Activated CD4-positive, alpha-beta memory T cell treated with anti-CD3 and anti-CD28 coated beads for 36 hours (primary cell): ENCODE results near the gene TECTA. TPM values are rescaled to one million over a fixed set of nuclear protein-coding genes. Genes with fewer than 3 reads are reported as not detected.

Experiments
- CTCF ChIA-PET: fragments of 350-600 bp; sonication (Branson Sonifier 250); formaldehyde crosslinking; loops from one replicate; lab custom pipeline; 2021; ENCODE audit warnings: antibody characterized with exemption, inconsistent platforms; lab: Charles Lee
- POLR2A ChIA-PET: fragments of 350-600 bp; sonication (Branson Sonifier 250); formaldehyde crosslinking; loops from one replicate; lab custom pipeline; 2021; ENCODE audit warnings: antibody characterized with exemption; lab: Charles Lee
- DNase-seq: peaks from one replicate; pipeline ENCODE4 v3.0.0-alpha.2; 2020
- H3K27ac Mint-ChIP-seq: one replicate; pipeline ENCODE4 v1.8.0; 2021; ENCODE audit warnings: mixed read lengths
- H3K27me3 Mint-ChIP-seq: one replicate; pipeline ENCODE4 v1.8.0; 2021; ENCODE audit warnings: mixed read lengths
- H3K36me3 Mint-ChIP-seq: one replicate; pipeline ENCODE4 v1.8.0; 2021; ENCODE audit warnings: mixed read lengths
- H3K4me1 Mint-ChIP-seq: one replicate; pipeline ENCODE4 v1.8.0; 2021; ENCODE audit warnings: low read depth, mixed read lengths
- H3K4me3 Mint-ChIP-seq: one replicate; pipeline ENCODE4 v1.8.0; 2021; ENCODE audit warnings: mild to moderate bottlenecking, mixed read lengths
- H3K9me3 Mint-ChIP-seq: one replicate; pipeline ENCODE4 v1.8.0; 2021; ENCODE audit warnings: mixed read lengths
- intact Hi-C: fragments of 100-400 bp; cut with micrococcal nuclease; formaldehyde crosslinking; loops from one replicate; pipeline ENCODE4 v1.15.1; 2023
- total RNA-seq, 2 experiments: library from RNA; stranded (reverse); gene quantifications; one replicate each; pipeline ENCODE4 v1.2.3, GENCODE V29; 2021

TECTA gene, protein sequence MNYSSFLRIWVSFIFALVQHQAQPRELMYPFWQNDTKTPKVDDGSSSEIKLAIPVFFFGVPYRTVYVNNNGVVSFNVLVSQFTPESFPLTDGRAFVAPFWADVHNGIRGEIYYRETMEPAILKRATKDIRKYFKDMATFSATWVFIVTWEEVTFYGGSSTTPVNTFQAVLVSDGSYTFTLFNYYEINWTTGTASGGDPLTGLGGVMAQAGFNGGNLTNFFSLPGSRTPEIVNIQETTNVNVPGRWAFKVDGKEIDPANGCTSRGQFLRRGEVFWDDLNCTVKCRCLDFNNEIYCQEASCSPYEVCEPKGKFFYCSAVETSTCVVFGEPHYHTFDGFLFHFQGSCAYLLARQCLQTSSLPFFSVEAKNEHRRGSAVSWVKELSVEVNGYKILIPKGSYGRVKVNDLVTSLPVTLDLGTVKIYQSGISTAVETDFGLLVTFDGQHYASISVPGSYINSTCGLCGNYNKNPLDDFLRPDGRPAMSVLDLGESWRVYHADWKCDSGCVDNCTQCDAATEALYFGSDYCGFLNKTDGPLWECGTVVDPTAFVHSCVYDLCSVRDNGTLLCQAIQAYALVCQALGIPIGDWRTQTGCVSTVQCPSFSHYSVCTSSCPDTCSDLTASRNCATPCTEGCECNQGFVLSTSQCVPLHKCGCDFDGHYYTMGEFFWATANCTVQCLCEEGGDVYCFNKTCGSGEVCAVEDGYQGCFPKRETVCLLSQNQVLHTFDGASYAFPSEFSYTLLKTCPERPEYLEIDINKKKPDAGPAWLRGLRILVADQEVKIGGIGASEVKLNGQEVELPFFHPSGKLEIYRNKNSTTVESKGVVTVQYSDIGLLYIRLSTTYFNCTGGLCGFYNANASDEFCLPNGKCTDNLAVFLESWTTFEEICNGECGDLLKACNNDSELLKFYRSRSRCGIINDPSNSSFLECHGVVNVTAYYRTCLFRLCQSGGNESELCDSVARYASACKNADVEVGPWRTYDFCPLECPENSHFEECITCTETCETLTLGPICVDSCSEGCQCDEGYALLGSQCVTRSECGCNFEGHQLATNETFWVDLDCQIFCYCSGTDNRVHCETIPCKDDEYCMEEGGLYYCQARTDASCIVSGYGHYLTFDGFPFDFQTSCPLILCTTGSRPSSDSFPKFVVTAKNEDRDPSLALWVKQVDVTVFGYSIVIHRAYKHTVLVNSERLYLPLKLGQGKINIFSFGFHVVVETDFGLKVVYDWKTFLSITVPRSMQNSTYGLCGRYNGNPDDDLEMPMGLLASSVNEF (N-terminal part only)
- under 1 TPM; 0.17 to 0.19 TPM for total RNA-seq

DNA sequence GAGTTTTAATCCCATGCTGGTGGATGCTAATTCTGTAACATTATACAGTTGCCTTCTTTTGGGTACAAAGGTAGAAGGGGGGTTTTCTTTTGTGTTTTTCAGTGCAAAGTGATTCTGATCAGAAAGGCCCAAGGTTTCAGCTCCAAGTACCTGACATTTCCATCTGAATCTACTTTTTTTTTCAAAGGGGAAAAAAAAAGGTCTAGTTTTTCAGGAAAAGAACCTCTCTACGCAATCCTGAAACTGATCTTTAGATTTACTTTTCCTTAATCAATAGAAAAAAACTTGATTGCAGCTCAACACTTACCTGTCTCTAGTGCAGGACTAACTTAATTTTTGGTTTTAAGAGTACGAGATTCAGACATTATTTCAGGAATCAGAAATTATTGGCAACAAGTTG is at the start of gene TECTA:
Gene TECTA (plus strand): TSS at position 301 of the 400 bp plus-strand sequence. CDS start 1,423 bp downstream, outside the sequence.
- intact Hi-C loops = no loop called here
- no peaks in the 10 kb centered on the region for H3K9me3 Mint-ChIP-seq
- no peaks in the 10 kb centered on the region for H3K4me1 Mint-ChIP-seq
- DNase-seq = no peak
- CTCF ChIA-PET = no interaction called here
- no peaks in the 10 kb centered on the region for H3K36me3 Mint-ChIP-seq
- H3K4me3 Mint-ChIP-seq = no peak within 1 kb of the TSS
- H3K27me3 Mint-ChIP-seq = no peaks in the 10 kb centered on the region
- POLR2A ChIA-PET = no interaction called here
- H3K27ac Mint-ChIP-seq = no peak within 1 kb of the TSS

DNA sequence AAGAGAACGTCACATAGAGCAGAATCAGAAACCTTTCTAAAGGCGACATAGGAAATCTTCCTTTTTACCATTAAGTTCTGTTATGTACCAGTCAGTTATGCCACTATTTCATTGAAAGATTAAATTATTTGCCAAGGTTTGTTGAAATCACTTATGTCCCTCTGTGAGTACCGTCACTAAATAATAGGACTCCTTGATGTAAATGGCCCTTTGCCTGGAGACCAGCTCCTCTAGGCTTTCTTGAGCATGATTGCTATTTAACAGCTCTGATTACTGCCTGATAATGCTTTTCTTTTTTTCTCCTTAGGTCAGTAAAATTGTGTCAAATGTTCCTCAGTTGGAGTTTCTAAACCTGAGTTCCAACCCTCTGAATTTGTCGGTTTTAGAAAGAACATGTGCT is 47.8 kb upstream of the TECTA start:
- Mint-ChIP-seq H3K4me3 (no peak overlapping the region), H3K27me3 (no peaks in the 10 kb centered on the region), H3K4me1 (no peaks in the 10 kb centered on the region), H3K9me3 (no peaks in the 10 kb centered on the region), H3K27ac (no peak overlapping the region), H3K36me3 (peaks cover 24% of the 10 kb centered on the region)
- ChIA-PET POLR2A (no interaction called here), CTCF (interaction anchor here (1.9 kb wide), 1 partner anchor 11 kb away, joined by 5 read pairs; no protein-coding TSS in a partner anchor)
- intact Hi-C loops = no loop called here
- DNase-seq = no peak

DNA sequence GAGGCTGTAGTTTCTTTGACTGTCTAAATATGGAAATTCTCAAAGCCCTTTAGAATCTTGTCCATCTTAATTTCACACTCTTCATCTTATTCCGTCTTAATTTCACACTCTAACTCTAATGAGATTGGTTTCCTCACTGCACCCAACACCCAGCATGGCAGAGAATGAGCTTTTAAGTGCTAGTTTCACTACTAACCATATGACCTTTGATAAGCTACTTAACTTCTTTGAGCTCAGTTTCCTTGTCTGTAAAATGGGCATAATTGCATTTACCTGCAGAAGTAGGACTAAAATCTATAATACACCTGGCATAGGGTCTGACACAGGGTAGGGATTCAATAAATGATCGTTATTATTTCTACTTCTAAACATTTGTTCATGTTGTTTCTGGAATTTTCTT is 46.8 kb upstream of the TECTA start:
- H3K4me3 Mint-ChIP-seq = no peak overlapping the region
- DNase-seq = no peak
- no peaks in the 10 kb centered on the region for H3K27me3 Mint-ChIP-seq
- ChIA-PET POLR2A (no interaction called here), CTCF (no interaction called here)
- H3K36me3 Mint-ChIP-seq = peaks cover 26% of the 10 kb centered on the region
- intact Hi-C loops = no loop called here
- H3K27ac Mint-ChIP-seq = no peak overlapping the region
- no peaks in the 10 kb centered on the region for H3K4me1 Mint-ChIP-seq
- no peaks in the 10 kb centered on the region for H3K9me3 Mint-ChIP-seq

- Mint-ChIP-seq H3K36me3 (peaks cover 28% of the 10 kb centered on the region), H3K27me3 (no peaks in the 10 kb centered on the region), H3K4me3 (no peak overlapping the region), H3K27ac (no peak overlapping the region), H3K9me3 (no peaks in the 10 kb centered on the region), H3K4me1 (no peaks in the 10 kb centered on the region)
- intact Hi-C loops = no loop called here
- ChIA-PET CTCF (no interaction called here), POLR2A (no interaction called here)
- DNase-seq = no peak
Measured at GRCh38 chr11:121055076-121055475, 46.0 kb upstream of the TECTA start.

GRCh38 chr11:121057922-121058321 is 43.1 kb upstream of the TECTA start:
- no peaks in the 10 kb centered on the region for H3K4me1 Mint-ChIP-seq
- intact Hi-C loops = no loop called here
- no peak overlapping the region for H3K4me3 Mint-ChIP-seq
- DNase-seq = no peak
- H3K27ac Mint-ChIP-seq = no peak overlapping the region
- ChIA-PET POLR2A (no interaction called here), CTCF (interaction anchor here (1.0 kb wide), 1 partner anchor 10 kb away, joined by 3 read pairs; no protein-coding TSS in a partner anchor)
- peaks cover 40% of the 10 kb centered on the region for H3K36me3 Mint-ChIP-seq
- H3K9me3 Mint-ChIP-seq = no peaks in the 10 kb centered on the region
- H3K27me3 Mint-ChIP-seq = no peaks in the 10 kb centered on the region

GRCh38 chr11:121058941-121059340 is 42.1 kb upstream of the TECTA start:
- Mint-ChIP-seq H3K36me3 (peaks cover 40% of the 10 kb centered on the region), H3K4me1 (no peaks in the 10 kb centered on the region), H3K4me3 (no peak overlapping the region), H3K27ac (no peak overlapping the region), H3K27me3 (no peaks in the 10 kb centered on the region), H3K9me3 (no peaks in the 10 kb centered on the region)
- DNase-seq = no peak
- intact Hi-C loops = no loop called here
- POLR2A ChIA-PET = no interaction called here
- CTCF ChIA-PET = no interaction called here

GRCh38 chr11:121059605-121060004 is 41.4 kb upstream of the TECTA start:
- Mint-ChIP-seq H3K4me1 (no peaks in the 10 kb centered on the region), H3K4me3 (no peak overlapping the region), H3K27ac (no peak overlapping the region), H3K9me3 (no peaks in the 10 kb centered on the region), H3K27me3 (no peaks in the 10 kb centered on the region), H3K36me3 (peaks cover 35% of the 10 kb centered on the region)
- no peak for DNase-seq
- ChIA-PET CTCF (no interaction called here), POLR2A (no interaction called here)
- intact Hi-C loops = no loop called here

GRCh38 chr11:121063728-121064127 is 37.3 kb upstream of the TECTA start:
- no peak for DNase-seq
- intact Hi-C loops = no loop called here
- H3K36me3 Mint-ChIP-seq = peaks cover 40% of the 10 kb centered on the region
- H3K27ac Mint-ChIP-seq = no peak overlapping the region
- ChIA-PET POLR2A (no interaction called here), CTCF (interaction anchor here (1.0 kb wide), 1 partner anchor 11 kb away, joined by 5 read pairs; no protein-coding TSS in a partner anchor)
- no peaks in the 10 kb centered on the region for H3K4me1 Mint-ChIP-seq
- no peak overlapping the region for H3K4me3 Mint-ChIP-seq
- H3K9me3 Mint-ChIP-seq = no peaks in the 10 kb centered on the region
- H3K27me3 Mint-ChIP-seq = no peaks in the 10 kb centered on the region

- Mint-ChIP-seq H3K27ac (no peak overlapping the region), H3K36me3 (peaks cover 48% of the 10 kb centered on the region), H3K4me3 (no peak overlapping the region), H3K9me3 (peaks cover 3% of the 10 kb centered on the region), H3K4me1 (no peaks in the 10 kb centered on the region), H3K27me3 (no peaks in the 10 kb centered on the region)
- no peak for DNase-seq
- ChIA-PET CTCF (interaction anchor here (1.5 kb wide), 1 partner anchor 128 kb away, joined by 4 read pairs; no protein-coding TSS in a partner anchor), POLR2A (no interaction called here)
- intact Hi-C loops = no loop called here
Measured at GRCh38 chr11:121066623-121067022, 34.4 kb upstream of the TECTA start.

- Mint-ChIP-seq H3K27me3 (no peaks in the 10 kb centered on the region), H3K4me3 (no peak overlapping the region), H3K9me3 (peaks cover 3% of the 10 kb centered on the region), H3K36me3 (peaks cover 47% of the 10 kb centered on the region), H3K4me1 (no peaks in the 10 kb centered on the region), H3K27ac (no peak overlapping the region)
- DNase-seq = no peak
- ChIA-PET CTCF (interaction anchor here (1.5 kb wide), 1 partner anchor 128 kb away, joined by 4 read pairs; no protein-coding TSS in a partner anchor), POLR2A (no interaction called here)
- intact Hi-C loops = no loop called here
Measured at GRCh38 chr11:121067026-121067425, 34.0 kb upstream of the TECTA start.

DNA sequence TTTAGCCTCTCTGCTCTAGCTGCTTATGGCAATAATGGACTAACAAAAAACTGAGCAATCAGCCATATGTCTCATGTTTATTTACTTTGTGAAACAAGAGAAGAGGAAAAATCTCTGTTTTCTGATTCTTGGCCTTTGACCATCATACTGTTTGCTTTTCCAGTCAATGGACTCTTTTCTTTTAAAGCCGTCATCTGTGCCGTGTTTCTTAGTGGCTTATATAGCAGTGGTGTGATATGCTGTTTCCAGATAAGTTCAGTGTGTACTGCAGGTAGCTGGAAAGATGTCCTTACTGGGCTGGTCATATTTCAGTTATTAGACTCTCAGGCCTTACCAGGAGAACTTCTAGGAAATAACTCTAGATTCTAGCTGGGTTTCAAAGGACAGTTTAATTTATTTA is 33.6 kb upstream of the TECTA start:
- no peak overlapping the region for H3K27ac Mint-ChIP-seq
- no peak for DNase-seq
- peaks cover 43% of the 10 kb centered on the region for H3K36me3 Mint-ChIP-seq
- H3K4me3 Mint-ChIP-seq = no peak overlapping the region
- CTCF ChIA-PET = interaction anchor here (1.0 to 1.5 kb wide), 2 partner anchors 127 kb away, joined by 3 to 4 read pairs; no protein-coding TSS in a partner anchor
- no peaks in the 10 kb centered on the region for H3K4me1 Mint-ChIP-seq
- intact Hi-C loops = no loop called here
- peaks cover 3% of the 10 kb centered on the region for H3K9me3 Mint-ChIP-seq
- POLR2A ChIA-PET = no interaction called here
- no peaks in the 10 kb centered on the region for H3K27me3 Mint-ChIP-seq
